CD14-positive monocyte (primary cell): ENCODE measurements around the gene PIK3CD. TPM values are rescaled to one million over a fixed set of nuclear protein-coding genes. Genes with fewer than 3 reads are reported as not detected.

ENCODE experiments used
- DNase-seq, 3 donors: peaks; one replicate each; pipeline ENCODE4 v3.0.0-alpha.2; 2011 to 2022
- H2AFZ ChIP-seq: 2 replicates; pipeline ENCODE4 v1.6.0; 2012; ENCODE audit warnings: mild to moderate bottlenecking, low read depth, low read length, inconsistent platforms; ENCODE audit not compliant: insufficient read depth, poor library complexity, severe bottlenecking
- H3K27ac ChIP-seq, 2 donors: 1 replicate in 1 of 2; 2 replicates in 1 of 2; pipeline ENCODE4 v1.5.1; 2012 to 2013; ENCODE audit warnings: low read length in 2 of 2, control low read depth in 1 of 2, inconsistent platforms in 1 of 2, low read depth in 1 of 2, mild to moderate bottlenecking in 1 of 2
- H3K27me3 ChIP-seq, 2 donors: one replicate each; pipeline versions ENCODE4 v1.6.0 to v1.6.1; 2011 to 2013; ENCODE audit warnings: low read length in 2 of 2; ENCODE audit not compliant: control insufficient read depth in 2 of 2, insufficient read depth in 2 of 2
- H3K36me3 ChIP-seq, 2 donors: replicated peaks in 1 of 2; 1 replicate in 1 of 2; 2 replicates in 1 of 2; pipeline versions ENCODE4 v1.5.1 to v1.6.1; 2012 to 2013; ENCODE audit warnings: low read length in 2 of 2, control low read depth in 1 of 2, inconsistent platforms in 1 of 2, mild to moderate bottlenecking in 1 of 2; ENCODE audit not compliant: insufficient read depth in 2 of 2, control insufficient read depth in 1 of 2
- H3K4me1 ChIP-seq, 2 donors: 1 replicate in 1 of 2; 2 replicates in 1 of 2; pipeline versions ENCODE4 v1.5.1 to v1.6.1; 2012 to 2013; ENCODE audit warnings: low read length in 2 of 2, control low read depth in 1 of 2, inconsistent platforms in 1 of 2, mild to moderate bottlenecking in 1 of 2, moderate library complexity in 1 of 2; ENCODE audit not compliant: insufficient read depth in 2 of 2, control insufficient read depth in 1 of 2
- H3K4me2 ChIP-seq: replicated peaks from 2 replicates; pipeline ENCODE3; 2012; ENCODE audit warnings: low read length, moderate library complexity, mild to moderate bottlenecking; ENCODE audit not compliant: poor library complexity, severe bottlenecking; ENCODE audit errors: extremely low read depth
- H3K4me3 ChIP-seq, 3 experiments: fragments of 200-600 bp in 1 of 3; sonication (generic) in 1 of 3; replicated peaks in 1 of 3; 1 replicate in 2 of 3; 2 replicates in 1 of 3; pipeline ENCODE4 v1.5.1; 2011 to 2013; ENCODE audit warnings: low read length in 3 of 3, mild to moderate bottlenecking in 3 of 3, control low read depth in 2 of 3, low read depth in 2 of 3, inconsistent platforms in 1 of 3, moderate library complexity in 1 of 3
- H3K79me2 ChIP-seq: 2 replicates; pipeline ENCODE4 v1.6.0; 2012; ENCODE audit warnings: mild to moderate bottlenecking, control low read depth, inconsistent platforms, low read length, moderate library complexity; ENCODE audit not compliant: insufficient read depth
- H3K9ac ChIP-seq: 2 replicates; pipeline ENCODE4 v1.6.0; 2017; ENCODE audit warnings: low read length, mild to moderate bottlenecking; ENCODE audit not compliant: insufficient read depth, poor library complexity, severe bottlenecking
- H3K9me3 ChIP-seq, 2 donors: replicated peaks in 1 of 2; 1 replicate in 1 of 2; 2 replicates in 1 of 2; pipeline versions ENCODE4 v1.5.1 to v1.6.1; 2012 to 2013; ENCODE audit warnings: low read length in 2 of 2, control low read depth in 1 of 2; ENCODE audit not compliant: control insufficient read depth in 1 of 2, insufficient read depth in 1 of 2
- H4K20me1 ChIP-seq: 2 replicates; pipeline ENCODE4 v1.6.0; 2012; ENCODE audit warnings: mild to moderate bottlenecking, low read length, control low read depth, moderate library complexity; ENCODE audit not compliant: insufficient read depth
- H3K27ac Mint-ChIP-seq, 7 donors: one replicate each; pipeline ENCODE4 v1.8.0; 2020; ENCODE audit warnings: mild to moderate bottlenecking in 7 of 7, mixed read lengths in 7 of 7, moderate library complexity in 6 of 7, inconsistent platforms in 2 of 7
- H3K27me3 Mint-ChIP-seq, 3 donors: one replicate each; pipeline ENCODE4 v1.8.0; 2021 to 2022; ENCODE audit warnings: low read depth in 3 of 3, mild to moderate bottlenecking in 3 of 3, mixed read lengths in 3 of 3, moderate library complexity in 3 of 3, inconsistent platforms in 1 of 3
- H3K36me3 Mint-ChIP-seq, 2 donors: one replicate each; pipeline ENCODE4 v1.8.0; 2020; ENCODE audit warnings: mixed read lengths in 2 of 2, inconsistent platforms in 1 of 2, mild to moderate bottlenecking in 1 of 2
- H3K4me1 Mint-ChIP-seq: one replicate; pipeline ENCODE4 v1.8.0; 2020; ENCODE audit warnings: mild to moderate bottlenecking, mixed read lengths
- H3K4me3 Mint-ChIP-seq, 2 donors: one replicate each; pipeline ENCODE4 v1.8.0; 2020; ENCODE audit warnings: mild to moderate bottlenecking in 2 of 2, mixed read lengths in 2 of 2, moderate library complexity in 1 of 2
- H3K9me3 Mint-ChIP-seq, 7 donors: one replicate each; pipeline ENCODE4 v1.8.0; 2020 to 2022; ENCODE audit warnings: mixed read lengths in 7 of 7, mild to moderate bottlenecking in 6 of 7, moderate library complexity in 6 of 7, inconsistent platforms in 2 of 7
- WGBS: methylation state at CpG from one replicate; pipeline ENCODE4 v1.1.5; 2013; ENCODE audit warnings: missing lambda C conversion rate; ENCODE audit not compliant: insufficient coverage; 5-methylcytosine and 5-hydroxymethylcytosine counted together
- intact Hi-C, 2 donors: fragments of 100-400 bp; cut with micrococcal nuclease; formaldehyde crosslinking; loops; one replicate each; pipeline versions ENCODE4 v1.15.0 to v1.15.1; 2023
- polyA plus RNA-seq, 3 donors: library from polyadenylated mRNA; depleted of rRNA in 1 of 3; unstranded in 2 of 3; stranded (reverse) in 1 of 3; fragments of 300-500 nt in 2 of 3; fragments of >200 nt in 1 of 3; fragmentation: Illumina TruSeq in 2 of 3; gene quantifications; 1 replicate in 2 of 3; 2 replicates in 1 of 3; pipeline ENCODE4 v1.2.3, GENCODE V29; 2012 to 2021
- TF ChIP-seq, protein P1 (sequence below): fragments of 200-600 bp; IDR thresholded peaks from one replicate; pipeline ENCODE4 v1.8.0; 2022; ENCODE audit warnings: antibody characterized with exemption, mild to moderate bottlenecking

PIK3CD gene
- polyA plus RNA-seq, 3 donors: 33.2 to 120 (median 52.2) TPM

DNA sequence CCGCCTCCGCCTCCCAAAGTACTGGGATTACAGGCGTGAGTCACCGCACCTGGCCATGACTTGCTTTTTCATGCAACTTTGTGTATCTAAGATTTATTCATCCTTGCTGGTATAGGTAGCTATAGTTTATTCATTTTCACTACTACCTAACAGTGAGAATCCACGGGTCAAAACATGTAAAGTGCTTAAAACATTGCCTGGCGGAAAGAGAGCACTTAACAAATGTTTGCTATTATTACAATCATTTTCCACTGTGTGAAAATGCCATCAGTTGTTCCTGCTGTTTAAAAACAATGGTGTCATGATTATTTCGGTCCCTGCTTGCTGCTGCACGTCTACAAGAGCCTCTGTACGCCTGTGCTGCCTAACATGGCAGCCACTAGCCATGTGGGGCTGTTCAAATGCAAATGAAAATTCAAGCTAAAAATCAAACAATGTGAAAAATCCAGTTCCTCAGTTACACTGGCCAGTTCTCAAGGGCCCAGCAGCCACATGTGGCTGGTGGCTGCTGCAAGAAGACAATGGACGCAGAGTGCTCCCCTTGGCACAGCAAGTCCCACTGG lies 107.1 kb downstream of the PIK3CD start:
- no peaks in the 10 kb centered on the region for H3K27me3 ChIP-seq
- peaks cover 14% of the 10 kb centered on the region for H3K79me2 ChIP-seq
- Mint-ChIP-seq H3K27me3 (no peaks in the 10 kb centered on the region), H3K27ac (peak overlapping the region in 2 of 7 donors; percentile 19 to 79), H3K36me3 (peaks cover 15 to 37% of the 10 kb centered on the region in 2 donors), H3K4me3 (no peak overlapping the region), H3K9me3 (no peaks in the 10 kb centered on the region), H3K4me1 (peaks cover 29% of the 10 kb centered on the region)
- intact Hi-C loops: no loop called here
- peaks cover 14 to 17% of the 10 kb centered on the region in 2 donors for H3K4me1 ChIP-seq
- no peak for DNase-seq
- H3K4me3 ChIP-seq: no peak overlapping the region
- peaks cover 2 to 21% of the 10 kb centered on the region in 2 donors for H3K36me3 ChIP-seq
- 88% methylated on average over 1 of the region's 10 CpGs for WGBS
- H3K4me2 ChIP-seq: no peak overlapping the region
- no peak overlapping the region for H3K9ac ChIP-seq
- TF ChIP-seq, protein P1, sequence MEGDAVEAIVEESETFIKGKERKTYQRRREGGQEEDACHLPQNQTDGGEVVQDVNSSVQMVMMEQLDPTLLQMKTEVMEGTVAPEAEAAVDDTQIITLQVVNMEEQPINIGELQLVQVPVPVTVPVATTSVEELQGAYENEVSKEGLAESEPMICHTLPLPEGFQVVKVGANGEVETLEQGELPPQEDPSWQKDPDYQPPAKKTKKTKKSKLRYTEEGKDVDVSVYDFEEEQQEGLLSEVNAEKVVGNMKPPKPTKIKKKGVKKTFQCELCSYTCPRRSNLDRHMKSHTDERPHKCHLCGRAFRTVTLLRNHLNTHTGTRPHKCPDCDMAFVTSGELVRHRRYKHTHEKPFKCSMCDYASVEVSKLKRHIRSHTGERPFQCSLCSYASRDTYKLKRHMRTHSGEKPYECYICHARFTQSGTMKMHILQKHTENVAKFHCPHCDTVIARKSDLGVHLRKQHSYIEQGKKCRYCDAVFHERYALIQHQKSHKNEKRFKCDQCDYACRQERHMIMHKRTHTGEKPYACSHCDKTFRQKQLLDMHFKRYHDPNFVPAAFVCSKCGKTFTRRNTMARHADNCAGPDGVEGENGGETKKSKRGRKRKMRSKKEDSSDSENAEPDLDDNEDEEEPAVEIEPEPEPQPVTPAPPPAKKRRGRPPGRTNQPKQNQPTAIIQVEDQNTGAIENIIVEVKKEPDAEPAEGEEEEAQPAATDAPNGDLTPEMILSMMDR: no peak
- no peaks in the 10 kb centered on the region for H3K9me3 ChIP-seq
- H4K20me1 ChIP-seq: peaks cover 34% of the 10 kb centered on the region
- H2AFZ ChIP-seq: no peak overlapping the region
- H3K27ac ChIP-seq: no peak overlapping the region

DNA sequence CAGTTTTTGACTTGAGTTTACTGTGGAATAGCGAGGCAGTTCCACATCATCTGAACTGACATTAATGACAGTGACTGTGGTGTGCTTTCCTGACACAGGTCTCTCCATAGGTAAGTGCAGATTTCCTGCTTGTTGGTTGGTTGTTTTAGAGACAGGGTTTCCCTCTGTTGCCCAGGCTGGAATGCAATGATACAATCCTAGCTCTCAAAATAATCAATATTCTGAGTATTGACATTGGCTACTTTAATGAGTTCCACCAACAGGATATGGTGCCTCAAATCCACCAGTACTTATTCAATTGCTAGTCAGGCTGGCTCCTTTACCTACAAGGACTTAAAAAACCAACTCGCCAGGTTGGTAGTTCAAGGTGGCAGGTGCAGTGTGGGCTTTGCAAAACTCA lies 108.4 kb downstream of the PIK3CD start:
- H3K36me3 ChIP-seq: peaks cover 0 to 10% of the 10 kb centered on the region in 2 donors
- H3K27me3 ChIP-seq: no peaks in the 10 kb centered on the region
- peak overlapping the region in 1 of 2 donors; percentile 26 for H3K27ac ChIP-seq
- H3K79me2 ChIP-seq: peaks cover 27% of the 10 kb centered on the region
- H3K9me3 Mint-ChIP-seq: no peaks in the 10 kb centered on the region
- peaks cover 35% of the 10 kb centered on the region for H3K4me1 Mint-ChIP-seq
- no peak for DNase-seq
- H3K27me3 Mint-ChIP-seq: no peaks in the 10 kb centered on the region
- peak overlapping the region; percentile 15 for H3K9ac ChIP-seq
- H3K4me3 ChIP-seq: no peak overlapping the region
- H2AFZ ChIP-seq: no peak overlapping the region
- WGBS: no CpG with 5 or more reads among the region's 2 CpGs
- H3K4me2 ChIP-seq: peak overlapping the region; percentile 21
- TF ChIP-seq, protein P1: no peak
- no peaks in the 10 kb centered on the region for H3K9me3 ChIP-seq
- H3K27ac Mint-ChIP-seq: no peak overlapping the region
- H3K36me3 Mint-ChIP-seq: peaks cover 15 to 27% of the 10 kb centered on the region in 2 donors
- intact Hi-C loops: no loop called here
- H4K20me1 ChIP-seq: peaks cover 45% of the 10 kb centered on the region
- peaks cover 14 to 23% of the 10 kb centered on the region in 2 donors for H3K4me1 ChIP-seq
- H3K4me3 Mint-ChIP-seq: no peak overlapping the region
